Subcutaneous adipose tissue (tissue), 4 donors: Measurements from ENCODE around the gene CYP20A1. TPM values are rescaled to one million over a fixed set of nuclear protein-coding genes. Genes with fewer than 3 reads are reported as not detected.

Experiments
- total RNA-seq, 4 donors: library from RNA; depleted of rRNA; stranded (reverse); fragments of >200 nt; gene quantifications; one replicate each; pipeline ENCODE4 v1.1.0, GENCODE V29; 2016
- TF ChIP-seq, protein P1 (sequence below): fragments of 450-650 bp; IDR thresholded peaks from one replicate; pipeline ENCODE4 v1.5.1; 2016; ENCODE audit warnings: low read depth, mild to moderate bottlenecking, control low read depth, antibody characterized with exemption, moderate library complexity

CYP20A1 gene
- total RNA-seq, 4 donors from 2014 or later = 26.0 to 43.0 (median 31.8) TPM

- TF ChIP-seq, protein P1, sequence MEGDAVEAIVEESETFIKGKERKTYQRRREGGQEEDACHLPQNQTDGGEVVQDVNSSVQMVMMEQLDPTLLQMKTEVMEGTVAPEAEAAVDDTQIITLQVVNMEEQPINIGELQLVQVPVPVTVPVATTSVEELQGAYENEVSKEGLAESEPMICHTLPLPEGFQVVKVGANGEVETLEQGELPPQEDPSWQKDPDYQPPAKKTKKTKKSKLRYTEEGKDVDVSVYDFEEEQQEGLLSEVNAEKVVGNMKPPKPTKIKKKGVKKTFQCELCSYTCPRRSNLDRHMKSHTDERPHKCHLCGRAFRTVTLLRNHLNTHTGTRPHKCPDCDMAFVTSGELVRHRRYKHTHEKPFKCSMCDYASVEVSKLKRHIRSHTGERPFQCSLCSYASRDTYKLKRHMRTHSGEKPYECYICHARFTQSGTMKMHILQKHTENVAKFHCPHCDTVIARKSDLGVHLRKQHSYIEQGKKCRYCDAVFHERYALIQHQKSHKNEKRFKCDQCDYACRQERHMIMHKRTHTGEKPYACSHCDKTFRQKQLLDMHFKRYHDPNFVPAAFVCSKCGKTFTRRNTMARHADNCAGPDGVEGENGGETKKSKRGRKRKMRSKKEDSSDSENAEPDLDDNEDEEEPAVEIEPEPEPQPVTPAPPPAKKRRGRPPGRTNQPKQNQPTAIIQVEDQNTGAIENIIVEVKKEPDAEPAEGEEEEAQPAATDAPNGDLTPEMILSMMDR = no peak
Measured at GRCh38 chr2:203237346-203238238, 1.2 kb upstream of the CYP20A1 start.

GRCh38 chr2:203238292-203238703 is 520 bp upstream of the CYP20A1 start:
- TF ChIP-seq, protein P1 = no peak

DNA sequence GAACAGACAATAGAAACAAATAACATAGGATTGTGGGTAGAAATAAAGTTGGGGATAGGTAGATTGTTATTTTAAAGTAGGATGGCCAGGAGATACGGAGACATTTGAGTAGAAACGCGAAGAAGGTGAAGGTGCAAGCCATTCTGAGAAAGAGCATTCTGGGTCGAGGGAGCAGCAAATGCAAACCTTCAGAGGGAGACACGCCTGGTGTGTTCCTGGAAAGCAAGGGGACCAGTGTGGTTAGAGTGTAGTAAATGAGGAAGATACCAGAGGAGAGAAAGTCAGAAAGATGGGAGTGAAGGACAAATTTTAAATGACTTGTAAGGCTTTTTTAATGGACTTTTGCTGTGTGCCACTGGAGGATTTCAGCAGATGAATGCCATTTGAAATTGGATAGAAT is 1.7 kb downstream of the CYP20A1 start:
- TF ChIP-seq, protein P1 = no peak

DNA sequence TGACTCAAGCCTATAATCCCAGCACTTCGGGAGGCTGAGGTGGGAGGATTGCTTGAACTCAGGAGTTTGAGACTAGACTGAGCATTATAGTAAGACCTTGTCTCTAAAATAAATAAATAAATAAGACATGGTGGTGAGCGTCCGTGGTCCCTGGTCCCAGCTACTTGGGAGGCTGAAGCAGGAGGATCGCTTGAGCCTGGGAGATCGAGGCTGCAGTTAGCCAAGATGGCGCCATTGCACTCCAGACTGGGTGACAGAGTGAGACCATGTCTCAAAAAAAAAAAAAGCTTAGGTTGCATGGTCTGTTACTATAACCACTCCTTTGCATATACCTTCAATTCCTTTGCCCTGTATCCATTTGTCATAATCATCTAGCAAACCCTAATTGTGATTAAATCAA is 3.7 kb downstream of the CYP20A1 start:
- TF ChIP-seq, protein P1 = no peak

DNA sequence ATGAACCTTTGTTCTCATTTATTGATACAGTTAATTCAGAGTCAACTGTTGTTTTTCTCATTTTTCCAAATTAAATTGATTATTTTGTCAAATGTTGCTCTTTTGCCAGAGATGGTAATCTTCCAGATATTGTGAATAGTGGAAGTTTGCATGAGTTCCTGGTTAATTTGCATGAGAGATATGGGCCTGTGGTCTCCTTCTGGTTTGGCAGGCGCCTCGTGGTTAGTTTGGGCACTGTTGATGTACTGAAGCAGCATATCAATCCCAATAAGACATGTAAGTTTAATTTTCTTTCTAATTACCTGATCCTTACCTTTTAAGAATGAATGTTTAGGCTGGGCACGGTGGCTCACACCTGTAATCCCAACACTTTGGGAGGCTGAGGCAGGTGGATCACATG is 7.8 kb downstream of the CYP20A1 start:
- TF ChIP-seq, protein P1 = no peak

DNA sequence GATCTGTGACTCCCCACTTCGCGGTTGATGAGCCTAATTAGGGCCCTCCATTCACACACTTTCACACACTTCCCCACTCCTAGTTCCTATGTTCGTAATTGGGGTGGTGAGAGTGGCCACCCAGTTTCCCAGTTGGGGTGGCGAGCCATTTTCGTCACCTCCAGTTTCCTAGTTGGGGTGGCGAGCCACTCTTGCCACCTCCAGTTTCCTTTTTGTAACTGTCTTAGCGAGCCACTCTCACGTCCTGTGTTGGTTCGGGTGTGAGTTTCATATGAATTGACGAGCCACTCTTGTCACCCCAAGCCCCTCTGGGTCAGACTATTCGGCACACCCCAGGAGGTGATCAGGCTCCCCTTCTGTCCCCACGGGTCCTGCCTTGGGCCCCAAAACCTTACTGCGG is 14.0 kb downstream of the CYP20A1 start:
- TF ChIP-seq, protein P1 = no peak

- TF ChIP-seq, protein P1 = no peak
Measured at GRCh38 chr2:203261326-203262159, 22.7 kb downstream of the CYP20A1 start.
